GM21786 (cell line): ENCODE data around the gene TWIST2.

Experiments
- ATAC-seq: cut with Tn5 transposase; IDR thresholded peaks from one replicate; pipeline ENCODE4 v1.9.1; 2021; ENCODE audit not compliant: unreplicated experiment

The TWIST2 gene

DNA sequence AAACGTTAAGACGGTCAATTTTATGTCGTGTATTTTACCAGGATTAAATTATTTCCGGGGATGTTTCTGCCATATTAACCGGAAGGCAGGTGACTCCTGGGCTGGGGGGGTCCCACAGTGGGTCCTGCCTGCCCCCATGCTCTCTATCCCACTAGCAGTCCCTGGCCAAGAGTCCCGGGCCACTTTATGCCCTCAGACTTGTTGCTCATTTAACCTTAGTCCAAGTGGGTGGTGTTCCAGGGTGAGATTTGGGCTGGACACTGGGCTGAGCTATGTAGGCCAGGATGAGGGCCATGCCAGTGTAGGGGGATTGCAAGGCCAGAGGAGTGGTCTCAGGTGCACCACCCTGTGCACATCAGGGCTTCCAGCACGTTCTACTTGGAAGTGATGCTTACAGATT, 24.1 kb downstream of the TWIST2 start:
- ATAC-seq = no peak

- ATAC-seq = no peak
These were observed 24.9 kb downstream of the TWIST2 start for GRCh38 chr2:238872628-238873380.

GRCh38 chr2:238873381-238873801, 25.5 kb downstream of the TWIST2 start:
- no peak for ATAC-seq

- no peak for ATAC-seq
These were observed 26.0 kb downstream of the TWIST2 start for GRCh38 chr2:238873841-238874240.

DNA sequence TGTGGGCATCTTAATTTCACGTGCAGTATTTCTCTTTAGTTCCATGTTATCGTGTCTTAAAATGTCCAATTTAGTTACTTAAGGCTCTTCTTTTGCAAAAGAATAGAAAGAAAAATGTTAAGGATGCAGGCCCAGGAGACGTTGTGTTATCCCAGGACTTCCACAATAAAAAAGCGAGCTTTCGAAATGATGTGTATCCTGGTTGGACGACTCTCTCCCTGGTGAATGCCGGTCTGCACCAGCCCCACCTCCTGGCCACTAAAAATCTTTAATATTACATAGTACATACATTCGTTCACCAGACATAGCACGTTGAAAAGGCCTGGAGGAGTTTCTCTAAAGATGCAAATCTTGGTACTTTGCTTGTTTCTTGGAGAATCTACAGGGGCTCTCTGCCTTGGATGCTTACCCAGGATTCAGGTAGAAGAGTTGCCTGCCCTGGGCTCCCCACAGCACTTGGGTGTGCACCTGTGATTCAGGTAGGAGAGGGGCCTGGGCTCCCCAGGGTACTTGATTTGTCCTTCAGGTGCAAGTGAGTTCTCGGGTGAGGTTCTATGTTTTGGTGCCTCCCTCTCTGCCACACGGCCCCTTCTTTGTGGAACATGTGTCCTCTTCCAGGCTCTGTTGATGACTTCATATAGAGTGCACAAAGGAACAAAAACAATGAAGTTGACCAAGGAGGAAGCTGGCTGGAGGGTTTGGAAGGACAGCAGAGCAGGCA, 26.6 kb downstream of the TWIST2 start:
- ATAC-seq = no peak

DNA sequence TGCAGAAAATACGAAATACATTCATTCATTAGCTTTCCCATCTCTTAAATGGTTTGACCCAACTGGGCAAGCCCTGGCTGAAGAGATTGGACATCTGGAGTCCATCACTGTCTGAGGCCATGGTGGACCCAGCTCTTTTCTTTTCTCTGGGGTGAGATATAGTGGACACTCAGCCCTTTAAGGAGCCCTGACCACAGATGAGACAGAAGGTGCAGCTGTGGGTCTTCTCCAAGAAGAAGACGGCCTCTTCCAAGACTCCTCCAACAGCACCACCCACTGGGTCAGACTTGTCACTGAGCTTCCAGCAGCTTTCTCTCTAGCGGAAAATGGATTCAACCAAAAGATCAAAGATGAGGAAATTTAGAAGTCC, 27.2 kb downstream of the TWIST2 start:
- no peak for ATAC-seq

DNA sequence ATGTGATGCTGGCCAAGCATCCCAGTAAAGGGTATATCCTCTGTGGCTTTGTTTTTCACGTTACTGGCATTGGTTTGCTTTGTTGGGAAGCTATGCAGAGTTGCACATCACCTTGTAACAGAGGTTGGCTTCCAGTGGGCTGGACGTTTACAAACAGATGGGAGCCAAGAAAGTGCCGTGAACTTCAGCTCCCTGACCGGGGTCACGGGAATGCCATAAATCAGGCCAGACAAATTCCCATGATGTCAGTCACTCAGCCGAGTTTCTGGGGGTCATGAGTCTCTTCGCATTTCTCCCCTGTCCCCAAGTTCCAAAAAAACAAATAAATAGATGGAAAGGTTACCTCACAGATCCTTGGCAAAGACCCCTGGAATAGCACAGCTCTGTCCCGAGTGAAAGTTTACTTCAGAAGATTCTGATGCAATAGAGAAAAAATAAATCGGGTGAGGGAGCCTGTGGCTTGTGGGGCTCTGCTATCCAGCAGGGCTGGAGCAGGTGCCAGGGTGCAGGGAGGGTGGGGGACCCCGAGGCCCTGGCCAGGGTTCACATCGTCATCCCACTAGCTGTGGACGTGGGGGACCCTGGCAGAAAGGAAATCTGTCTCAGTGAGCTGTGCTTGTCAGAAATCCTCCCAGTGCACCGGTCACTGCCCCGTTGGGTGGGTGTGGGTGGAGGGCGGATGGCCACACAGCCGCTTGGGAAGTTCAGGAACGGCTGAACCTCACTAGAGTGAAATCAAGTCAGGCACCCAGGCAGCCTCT, 27.8 kb downstream of the TWIST2 start:
- ATAC-seq = no peak

DNA sequence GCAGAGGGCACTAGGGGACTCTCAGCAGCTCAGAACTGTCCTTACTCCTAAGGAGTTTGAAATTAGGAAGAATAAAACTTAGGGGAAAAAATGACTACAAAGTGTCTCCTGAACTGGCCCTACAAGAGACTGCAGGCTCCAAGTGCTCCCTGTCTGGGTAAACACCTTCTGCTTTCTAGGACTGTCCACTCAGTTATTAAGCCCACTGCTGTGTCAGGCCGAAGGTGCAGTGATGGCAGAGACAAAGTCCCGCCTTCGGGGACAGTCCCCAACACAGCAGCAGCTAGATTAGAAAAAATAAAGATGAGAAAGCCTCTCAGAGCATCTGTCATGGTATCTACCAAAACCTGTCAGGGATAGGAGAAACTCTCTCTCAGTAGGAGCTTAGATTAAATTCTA, 28.3 kb downstream of the TWIST2 start:
- ATAC-seq = no peak

DNA sequence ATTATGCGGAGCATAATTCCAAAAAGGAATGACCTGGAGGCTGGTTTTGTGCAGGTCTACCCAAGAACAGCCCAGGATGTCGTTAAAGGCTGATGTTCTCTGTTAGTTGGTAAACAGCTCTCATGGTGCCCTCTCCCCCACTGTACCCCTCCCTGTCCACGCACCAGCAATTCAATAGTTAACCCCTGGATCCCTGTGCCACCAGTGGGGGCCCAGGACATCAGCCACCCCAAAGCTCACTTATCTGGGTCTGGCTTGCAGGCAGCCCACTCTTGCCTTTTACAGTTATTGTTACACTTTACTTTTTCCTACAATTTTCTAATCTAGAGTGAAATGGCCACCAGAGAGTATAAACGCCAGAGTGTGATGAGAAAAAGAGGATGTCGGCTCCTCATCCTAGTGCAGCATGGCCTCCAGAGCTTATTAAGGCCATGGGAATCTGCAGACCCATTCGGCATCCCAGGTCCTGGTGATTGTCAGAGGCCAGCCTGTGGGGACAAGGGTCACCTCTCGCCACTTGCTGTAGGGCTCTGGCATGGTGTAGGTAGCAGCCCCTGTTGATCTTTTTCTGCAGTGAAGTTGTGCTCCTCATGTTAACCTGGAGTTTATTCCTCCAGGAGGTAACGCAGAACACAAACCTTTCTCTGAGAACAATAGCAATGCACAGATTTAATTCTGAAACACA, 30.3 kb downstream of the TWIST2 start:
- ATAC-seq = no peak

DNA sequence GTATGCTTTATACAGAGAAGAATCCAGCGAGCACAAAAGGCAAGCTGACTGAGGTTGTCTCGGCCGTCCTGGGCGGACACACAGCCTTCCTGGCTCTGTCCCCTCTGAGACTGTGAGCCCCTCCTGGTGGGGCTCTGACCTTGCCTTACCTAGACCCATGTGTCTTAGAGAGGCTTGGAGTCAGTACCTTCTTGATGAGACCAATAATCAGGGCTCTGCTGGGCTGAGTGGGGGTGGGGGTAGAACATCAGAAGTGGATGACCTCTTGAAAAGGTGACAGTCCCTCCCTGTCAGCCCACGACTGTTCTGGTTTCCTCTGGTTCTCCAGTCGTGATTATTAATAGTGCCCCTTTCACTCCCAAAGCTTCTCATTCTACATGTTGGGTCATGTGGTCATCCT, 31.2 kb downstream of the TWIST2 start:
- ATAC-seq = no peak

GRCh38 chr2:238879621-238880377, 31.9 kb downstream of the TWIST2 start:
- ATAC-seq = no peak

DNA sequence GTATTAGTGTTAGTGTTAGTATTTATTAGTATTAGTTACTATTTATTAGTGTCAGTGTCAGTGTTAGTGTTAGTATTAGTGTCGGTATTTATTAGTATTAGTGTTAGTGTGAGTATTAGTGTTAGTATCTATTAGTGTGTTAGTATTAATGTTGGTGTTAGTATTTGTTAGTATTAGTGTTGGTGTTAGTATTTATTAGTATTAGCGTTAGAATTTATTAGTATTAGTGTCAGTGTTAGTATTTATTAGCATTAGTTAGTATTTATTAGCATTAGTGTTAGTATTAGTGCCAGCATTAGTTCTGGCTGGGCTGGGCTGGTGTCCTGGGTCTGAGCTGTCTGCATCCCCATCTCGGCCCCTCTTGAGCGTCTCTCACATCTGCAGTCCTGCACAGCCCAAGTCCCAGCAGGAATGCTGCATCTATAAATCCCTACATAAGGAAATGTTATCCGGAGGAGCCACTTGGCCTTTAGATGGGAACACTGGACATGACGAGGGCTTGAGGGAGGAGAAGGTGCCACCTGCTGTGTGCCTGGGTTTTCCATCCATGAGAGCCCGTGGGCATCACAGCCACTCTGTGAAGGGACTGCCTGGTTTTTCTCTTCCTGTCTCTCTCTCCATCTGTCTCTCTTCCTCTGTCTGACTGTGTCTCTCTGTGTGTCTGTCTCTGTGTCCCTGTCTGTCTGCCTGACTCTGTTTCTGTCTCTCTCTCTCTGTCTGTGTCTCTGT, 33.6 kb downstream of the TWIST2 start:
- ATAC-seq = no peak

- ATAC-seq = no peak
These were observed 34.3 kb downstream of the TWIST2 start for GRCh38 chr2:238882082-238882755.

DNA sequence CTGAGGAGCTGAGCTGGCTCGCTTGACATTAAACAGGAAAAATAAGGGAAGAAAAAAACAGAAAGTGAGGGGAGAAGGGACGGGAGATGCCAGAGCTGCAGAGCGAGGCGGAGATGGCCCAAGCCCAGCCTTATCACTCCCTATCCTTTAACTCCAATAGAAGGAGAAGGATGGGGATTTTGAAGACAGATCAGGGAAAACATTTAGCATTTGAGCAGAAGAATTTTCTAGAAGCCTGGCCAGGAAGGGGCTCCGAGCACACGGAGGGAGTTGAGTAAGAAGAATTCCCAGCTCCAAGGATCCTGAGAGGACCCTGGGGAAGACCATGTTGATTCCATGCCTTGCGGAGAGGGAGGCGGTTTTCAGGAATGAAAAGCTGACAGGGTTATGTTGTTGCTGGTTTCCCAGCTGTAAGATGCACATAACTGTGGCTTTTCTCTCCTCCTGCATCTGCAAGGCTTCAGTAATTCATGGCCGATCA, 35.6 kb downstream of the TWIST2 start:
- ATAC-seq = no peak

- ATAC-seq = no peak
These were observed 36.4 kb downstream of the TWIST2 start for GRCh38 chr2:238884122-238884811.

DNA sequence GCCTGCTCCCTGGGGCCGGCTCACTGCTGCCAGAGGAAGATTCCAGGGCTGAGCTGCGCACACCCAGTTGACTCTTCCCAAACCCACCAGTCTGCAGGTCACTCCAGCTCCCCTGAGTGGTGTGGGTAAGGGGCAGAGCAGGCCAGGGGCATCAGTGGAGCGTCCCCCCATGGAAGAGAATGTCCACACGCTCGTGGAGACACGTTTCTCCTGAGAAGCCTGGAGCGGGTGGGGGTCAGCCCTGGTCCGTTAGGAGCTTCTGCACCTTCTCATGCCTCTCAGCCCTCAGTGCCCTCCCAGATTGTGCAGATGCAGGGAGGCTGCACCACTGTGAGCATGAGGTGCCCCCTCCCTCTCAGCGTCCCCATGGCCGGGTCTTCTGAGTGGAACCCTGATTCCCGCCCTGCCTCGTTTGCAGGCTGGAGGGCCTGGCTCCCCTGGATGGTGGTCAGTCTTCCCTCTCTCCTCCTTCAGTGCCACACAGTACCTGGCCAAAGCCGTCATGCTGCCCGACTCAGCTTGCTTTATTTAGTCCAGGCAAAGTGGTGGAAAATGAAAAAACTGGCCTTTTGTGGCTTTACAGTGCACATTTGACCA, 37.0 kb downstream of the TWIST2 start:
- ATAC-seq = no peak

DNA sequence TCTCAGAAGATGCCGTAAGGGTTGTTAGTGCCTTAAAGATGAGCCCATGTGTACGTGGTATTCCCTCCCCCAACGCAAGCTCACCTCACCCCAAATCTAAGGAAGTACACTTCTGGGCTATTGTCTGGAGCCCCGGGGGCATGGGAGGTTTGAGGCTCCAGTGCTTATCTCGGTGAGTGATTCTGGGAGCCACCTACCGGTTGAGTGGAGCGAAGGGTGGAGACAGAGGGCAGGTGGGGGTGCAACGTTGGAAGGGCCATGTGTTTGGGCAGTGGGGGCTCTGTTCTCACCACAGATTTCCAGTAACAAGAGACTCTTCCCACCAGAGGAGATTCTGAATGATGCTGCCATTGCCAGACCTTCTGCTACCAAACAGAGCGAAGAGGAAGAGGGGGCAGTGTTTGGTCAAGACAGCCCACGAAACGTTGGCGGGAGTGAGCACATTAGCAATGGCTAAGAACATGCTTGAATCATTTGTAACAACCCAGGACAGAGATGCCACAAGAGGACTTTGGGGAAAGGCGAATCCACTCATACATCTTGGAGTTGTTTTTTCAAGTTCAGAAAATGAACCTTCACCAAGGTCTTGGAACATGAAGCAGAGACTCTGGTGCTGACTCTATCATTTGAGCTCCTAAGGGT, 38.7 kb downstream of the TWIST2 start:
- no peak for ATAC-seq

GRCh38 chr2:238887616-238888015, 39.7 kb downstream of the TWIST2 start:
- ATAC-seq = no peak
